Thyroid gland (tissue), 4 donors: ENCODE results near the gene TBC1D22A.

ENCODE experiments used
- POLR2A ChIP-seq, 2 donors: fragments of 450-650 bp; IDR thresholded peaks; one replicate each; pipeline ENCODE4 v1.6.1; 2017; ENCODE audit warnings: antibody characterized with exemption in 2 of 2, mild to moderate bottlenecking in 2 of 2, moderate library complexity in 1 of 2
- TF ChIP-seq, protein P1 (sequence below), 6 experiments: fragments of 200-600 bp in 3 of 6; fragments of 450-650 bp in 3 of 6; sonication (generic) in 3 of 6; IDR thresholded peaks; one replicate each; pipeline ENCODE4 v1.5.1; 2016 to 2019; ENCODE audit warnings: antibody characterized with exemption in 6 of 6, mild to moderate bottlenecking in 2 of 6, inconsistent platforms in 1 of 6, moderate library complexity in 1 of 6

- TF ChIP-seq, protein P1, sequence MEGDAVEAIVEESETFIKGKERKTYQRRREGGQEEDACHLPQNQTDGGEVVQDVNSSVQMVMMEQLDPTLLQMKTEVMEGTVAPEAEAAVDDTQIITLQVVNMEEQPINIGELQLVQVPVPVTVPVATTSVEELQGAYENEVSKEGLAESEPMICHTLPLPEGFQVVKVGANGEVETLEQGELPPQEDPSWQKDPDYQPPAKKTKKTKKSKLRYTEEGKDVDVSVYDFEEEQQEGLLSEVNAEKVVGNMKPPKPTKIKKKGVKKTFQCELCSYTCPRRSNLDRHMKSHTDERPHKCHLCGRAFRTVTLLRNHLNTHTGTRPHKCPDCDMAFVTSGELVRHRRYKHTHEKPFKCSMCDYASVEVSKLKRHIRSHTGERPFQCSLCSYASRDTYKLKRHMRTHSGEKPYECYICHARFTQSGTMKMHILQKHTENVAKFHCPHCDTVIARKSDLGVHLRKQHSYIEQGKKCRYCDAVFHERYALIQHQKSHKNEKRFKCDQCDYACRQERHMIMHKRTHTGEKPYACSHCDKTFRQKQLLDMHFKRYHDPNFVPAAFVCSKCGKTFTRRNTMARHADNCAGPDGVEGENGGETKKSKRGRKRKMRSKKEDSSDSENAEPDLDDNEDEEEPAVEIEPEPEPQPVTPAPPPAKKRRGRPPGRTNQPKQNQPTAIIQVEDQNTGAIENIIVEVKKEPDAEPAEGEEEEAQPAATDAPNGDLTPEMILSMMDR (IDR thresholded peaks at IDR 0.05), result no peak
- TF ChIP-seq POLR2A (IDR thresholded peaks at IDR 0.05), result no peak
Measured at GRCh38 chr22:46884365-46884764, 121.9 kb downstream of the TBC1D22A start.
